Activated CD8-positive, alpha-beta memory T cell treated with anti-CD3 and anti-CD28 coated beads for 4 hours (primary cell): ENCODE results near the gene KIR3DL3.
"Not testable (repeated sequence)": the region's sequence is repeated elsewhere in the genome, so short reads cannot be mapped to it uniquely, and the experiment has no call there.

Source experiments
- DNase-seq, 2 donors: peaks; one replicate each; pipeline ENCODE4 v3.0.0-alpha.2; 2020; ENCODE audit warnings: low read depth in 2 of 2

The KIR3DL3 gene

DNA sequence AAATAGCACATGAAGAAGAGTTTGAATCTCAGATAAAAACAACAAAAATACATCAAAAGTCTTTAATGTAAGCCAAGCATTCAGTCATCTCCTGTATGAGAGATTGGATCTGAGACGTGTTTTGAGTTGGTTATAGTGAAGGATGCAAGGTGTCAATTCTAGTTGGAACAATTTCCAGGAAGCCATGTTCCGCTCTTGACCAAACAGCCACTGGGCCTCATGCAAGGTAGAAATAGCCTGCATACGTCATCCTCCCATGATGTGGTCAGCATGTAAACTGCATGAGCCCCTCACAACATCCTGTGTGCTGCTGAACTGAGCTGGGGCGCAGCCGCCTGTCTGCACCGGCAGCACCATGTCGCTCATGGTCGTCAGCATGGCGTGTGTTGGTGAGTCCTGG, at the start of gene KIR3DL3:
KIR3DL3 (plus strand) TSS at position 301 of the 400 bp plus-strand sequence; CDS start at position 356, 55 bp downstream.
- DNase-seq = no peak

DNA sequence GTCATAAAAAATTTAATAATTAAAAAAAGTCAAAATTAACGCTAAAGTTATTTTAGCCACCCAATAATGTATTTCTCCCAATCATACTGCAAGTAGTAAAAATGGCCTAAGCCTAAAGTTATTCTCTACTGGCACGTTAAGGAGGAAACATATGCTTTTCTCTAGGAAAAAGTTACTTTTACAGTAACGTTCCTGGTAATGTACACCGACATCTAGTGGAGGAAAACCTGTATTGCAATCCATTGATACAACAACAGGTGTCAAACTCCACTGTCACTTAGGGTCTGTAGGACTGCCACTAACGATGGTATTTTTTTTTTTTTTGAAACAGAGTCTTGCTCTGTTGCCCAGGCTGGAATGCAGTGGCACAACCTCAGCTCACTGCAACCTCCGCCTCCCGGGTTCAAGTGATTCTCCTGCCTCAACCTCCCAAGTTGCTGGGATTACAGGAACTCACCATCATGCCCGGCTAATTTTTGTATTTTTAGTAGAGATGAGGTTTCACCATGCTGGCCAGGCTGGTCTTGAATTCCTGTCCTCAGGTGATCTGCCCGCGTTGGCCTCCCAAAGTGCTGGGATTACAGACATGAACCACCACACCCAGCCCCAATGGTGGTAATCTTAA, 47.9 kb upstream of the KIR3DL3 start:
- not testable (repeated sequence) for DNase-seq

DNA sequence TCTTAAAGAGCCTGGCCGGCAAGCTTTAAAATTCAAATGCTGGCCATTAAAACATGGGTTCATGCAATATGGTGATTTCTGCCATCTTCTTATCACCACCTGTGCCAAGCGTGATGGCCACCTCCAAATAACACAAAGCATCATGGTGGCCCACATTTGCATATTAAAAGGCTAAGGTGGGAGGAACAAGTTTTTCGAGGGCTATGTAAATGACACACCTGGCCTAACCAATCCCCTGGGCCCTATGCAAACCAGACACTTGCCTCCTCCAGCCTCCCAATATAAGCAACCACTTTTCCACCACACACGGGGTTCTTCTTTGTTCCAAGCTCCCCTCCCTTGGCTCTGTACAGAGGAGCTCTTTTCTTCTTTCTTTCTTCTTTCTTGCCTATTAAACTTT, 47.0 kb upstream of the KIR3DL3 start:
- DNase-seq = no peak

DNA sequence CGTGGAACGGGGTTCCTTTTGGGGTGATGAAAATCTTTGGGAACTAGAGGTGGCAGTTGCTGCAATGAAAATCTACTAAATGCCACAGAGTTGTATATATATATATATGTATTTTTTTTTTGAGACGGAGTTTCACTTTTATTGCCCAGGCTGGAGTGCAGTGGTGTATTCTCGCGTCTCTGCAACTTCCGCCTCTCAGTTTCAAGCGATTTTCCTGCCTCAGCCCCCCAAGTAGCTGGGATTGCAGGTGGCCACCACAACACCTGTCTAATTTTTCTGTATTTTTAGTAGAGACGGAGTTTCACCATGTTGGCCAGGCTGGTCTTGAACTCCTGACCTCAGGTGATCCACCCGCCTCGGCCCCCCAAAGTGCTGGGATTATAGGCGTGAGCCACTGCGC, 42.6 kb upstream of the KIR3DL3 start:
- not testable (repeated sequence) for DNase-seq

DNA sequence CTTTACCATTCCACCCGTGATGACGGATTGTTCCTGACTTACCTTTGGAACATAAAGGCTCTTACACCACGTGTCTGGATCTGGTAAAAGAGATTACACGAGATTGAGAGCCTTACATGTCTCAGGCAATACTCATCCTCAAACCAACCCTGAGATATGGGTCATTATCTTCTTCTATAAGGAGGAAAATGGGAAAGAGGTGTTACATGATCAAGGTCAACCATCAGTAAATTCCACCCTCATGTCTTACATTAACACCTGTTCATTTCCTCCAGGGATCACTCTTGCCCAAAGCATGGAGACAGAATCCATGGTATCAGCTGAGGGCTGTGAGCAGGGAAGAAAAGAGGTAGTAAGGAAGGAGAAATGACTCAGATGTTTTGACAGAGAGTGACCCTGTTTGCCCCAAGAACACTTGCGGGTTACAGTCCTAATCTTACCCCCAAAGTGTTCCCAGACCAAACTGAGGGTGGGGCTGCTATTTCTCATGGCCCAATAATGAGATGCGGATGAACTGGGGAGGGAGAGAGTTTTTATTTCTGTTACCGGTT, 41.9 kb upstream of the KIR3DL3 start:
- no peak for DNase-seq

DNA sequence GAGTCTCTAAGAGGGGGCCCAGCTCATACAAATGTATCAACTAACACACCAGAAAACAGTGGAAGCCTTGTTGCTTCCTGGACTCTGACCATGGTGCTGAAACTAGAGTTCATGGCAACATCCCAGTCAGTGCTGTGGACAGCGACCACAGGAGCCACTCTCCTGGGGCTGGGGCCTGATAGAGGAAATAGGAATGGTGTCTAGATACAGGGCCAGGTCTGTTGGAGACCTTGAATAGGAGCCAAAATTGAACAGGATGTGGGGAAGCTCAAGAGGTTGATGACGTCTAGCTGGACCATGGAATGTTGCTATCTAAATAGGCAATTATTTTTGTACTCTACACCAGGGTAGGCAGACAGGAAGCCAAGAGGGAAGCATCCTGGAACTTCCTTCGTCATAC, 39.7 kb upstream of the KIR3DL3 start:
- no peak for DNase-seq

DNA sequence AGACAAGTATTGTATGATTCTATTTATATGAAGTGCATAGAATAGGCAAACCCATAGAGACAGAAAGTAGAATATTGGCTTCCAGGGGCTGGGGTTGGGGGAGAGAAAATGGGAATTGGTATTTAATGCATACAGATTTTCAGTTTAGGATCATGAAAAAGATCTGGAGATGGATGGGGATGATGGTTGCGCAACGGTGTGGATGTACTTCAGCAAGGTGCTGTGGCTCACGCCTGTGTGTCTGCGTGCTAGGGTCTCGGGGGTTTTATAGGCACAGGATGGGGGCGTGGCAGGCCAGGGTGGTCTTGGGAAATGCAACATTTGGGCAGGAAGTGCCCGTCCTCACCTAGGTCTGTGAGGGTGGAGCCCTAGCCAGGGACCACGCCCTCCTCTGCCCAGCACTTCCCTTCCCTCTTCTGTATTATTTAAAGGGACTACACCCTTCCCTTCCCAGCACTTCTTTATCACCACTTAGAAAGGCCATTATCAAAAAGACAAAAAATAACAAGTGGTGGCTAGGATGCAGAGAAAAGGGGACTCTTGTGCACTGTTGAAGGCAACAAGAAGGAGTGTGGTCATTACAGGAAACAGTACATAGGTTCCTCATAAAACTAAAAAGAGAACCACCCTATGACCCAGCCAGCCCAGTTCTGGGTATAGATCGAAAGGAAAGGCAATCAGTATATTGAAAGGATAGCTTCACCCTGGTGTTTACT, 32.5 kb upstream of the KIR3DL3 start:
- DNase-seq = no peak

DNA sequence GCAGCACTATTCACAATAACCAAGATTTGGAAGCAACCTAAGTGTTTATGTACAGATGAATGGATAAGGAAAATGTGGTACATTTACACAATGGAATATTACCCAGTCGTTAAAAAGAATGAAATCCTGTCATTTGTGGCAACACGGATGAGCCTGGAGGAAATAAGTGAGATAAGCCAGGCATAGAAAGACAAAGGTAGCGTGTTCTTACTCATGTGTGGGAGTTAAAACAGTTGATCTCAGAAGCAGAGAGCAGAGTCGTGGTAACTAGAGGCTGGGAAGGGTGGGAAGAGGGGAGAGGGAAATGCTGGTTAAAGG, 32.0 kb upstream of the KIR3DL3 start:
- no peak for DNase-seq

DNA sequence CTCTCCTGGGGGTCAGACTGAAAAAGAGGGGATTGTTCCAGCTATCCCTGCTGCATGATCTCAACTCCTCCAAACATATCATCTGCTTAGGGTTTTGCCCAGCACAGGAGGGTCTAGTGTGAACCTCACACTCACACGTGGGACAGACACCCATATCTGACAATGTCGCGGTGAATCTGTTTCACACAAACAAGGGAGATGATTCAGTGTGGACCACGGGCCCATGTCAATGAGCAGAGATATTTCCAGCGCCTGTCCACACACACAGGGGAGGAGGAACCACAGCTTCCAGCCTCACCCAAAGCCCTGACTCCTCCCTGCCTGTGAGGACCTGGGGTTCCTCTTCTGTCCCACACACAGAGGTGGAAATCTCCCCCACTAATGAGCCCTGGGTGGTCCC, 29.6 kb upstream of the KIR3DL3 start:
- no peak for DNase-seq

DNA sequence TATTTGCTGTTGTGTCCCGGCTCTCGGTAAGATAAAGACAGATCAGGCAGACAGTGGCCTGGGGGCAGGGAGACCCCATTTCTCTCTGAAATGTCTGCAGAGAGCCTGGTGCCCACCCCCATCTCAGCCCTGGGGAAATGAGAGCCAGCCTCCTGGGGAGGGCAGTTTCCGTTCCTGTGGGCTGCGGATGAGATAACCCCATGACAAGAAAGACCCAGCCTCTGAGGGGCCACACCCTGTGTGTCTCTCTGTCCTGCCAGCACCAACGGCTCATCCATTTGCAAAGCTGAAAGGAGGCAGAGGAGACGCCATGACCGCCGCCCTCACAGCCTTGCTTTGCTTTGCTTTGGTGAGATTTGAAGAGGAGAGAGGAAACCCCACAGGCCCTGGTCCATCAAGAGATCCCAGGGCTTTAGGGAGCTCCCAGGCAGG, 28.1 kb upstream of the KIR3DL3 start:
- no peak for DNase-seq

DNA sequence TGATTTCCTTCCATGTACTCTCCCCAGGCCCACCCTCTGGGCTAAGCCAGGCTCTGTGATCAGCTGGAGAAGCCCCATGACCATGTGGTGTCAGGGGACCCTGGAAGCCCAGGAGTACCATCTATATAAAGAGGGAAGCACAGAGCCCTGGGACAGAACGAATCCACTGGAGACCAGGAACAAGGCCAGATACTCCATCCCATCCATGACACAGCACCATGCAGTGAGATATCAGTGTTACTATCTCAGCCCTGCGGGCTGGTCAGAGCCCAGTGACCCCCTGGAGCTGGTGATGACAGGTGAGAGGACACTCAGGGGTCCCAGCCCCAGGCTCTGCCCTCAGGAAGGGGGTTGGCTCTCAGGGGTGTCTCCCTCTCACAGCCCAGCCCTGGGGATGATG, 27.5 kb upstream of the KIR3DL3 start:
- DNase-seq = no peak

DNA sequence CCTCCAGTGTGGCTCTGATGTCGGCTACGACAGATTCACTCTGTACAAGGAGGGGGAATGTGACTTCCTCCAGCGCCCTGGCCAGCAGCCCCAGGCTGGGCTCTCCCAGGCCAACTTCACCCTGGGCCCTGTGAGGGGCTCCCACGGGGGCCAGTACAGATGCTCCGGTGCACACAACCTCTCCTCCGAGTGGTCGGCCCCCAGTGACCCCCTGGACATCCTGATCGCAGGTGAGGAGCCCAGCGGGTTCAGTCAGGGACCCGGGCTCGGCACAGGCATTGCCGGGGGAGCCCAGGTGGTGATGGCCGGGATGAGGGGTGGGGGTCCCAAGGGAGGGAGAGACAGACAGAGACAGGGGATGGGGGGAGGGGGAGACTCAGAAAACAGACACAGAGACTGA, 26.5 kb upstream of the KIR3DL3 start:
- DNase-seq = not testable (repeated sequence)

DNA sequence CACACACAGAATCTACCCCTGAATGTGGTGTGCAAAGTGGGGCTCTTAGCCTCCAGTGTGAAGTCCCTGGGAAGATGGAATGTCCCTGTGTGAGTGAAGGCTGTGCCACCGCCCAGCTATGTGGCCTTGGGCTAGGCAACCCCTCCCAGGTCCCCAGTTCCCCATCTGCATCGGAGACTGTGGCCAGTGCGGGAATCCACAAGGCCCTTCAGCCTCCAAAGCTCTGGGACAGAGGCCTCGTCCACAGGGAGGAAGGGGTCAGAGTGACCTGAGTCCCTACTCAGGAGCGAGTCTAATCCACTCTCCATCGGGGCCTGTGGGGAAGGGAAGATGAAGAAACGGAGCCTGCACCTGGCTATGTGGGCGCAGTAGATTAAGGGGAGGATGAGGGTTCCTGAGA, 19.3 kb upstream of the KIR3DL3 start:
- no peak for DNase-seq

DNA sequence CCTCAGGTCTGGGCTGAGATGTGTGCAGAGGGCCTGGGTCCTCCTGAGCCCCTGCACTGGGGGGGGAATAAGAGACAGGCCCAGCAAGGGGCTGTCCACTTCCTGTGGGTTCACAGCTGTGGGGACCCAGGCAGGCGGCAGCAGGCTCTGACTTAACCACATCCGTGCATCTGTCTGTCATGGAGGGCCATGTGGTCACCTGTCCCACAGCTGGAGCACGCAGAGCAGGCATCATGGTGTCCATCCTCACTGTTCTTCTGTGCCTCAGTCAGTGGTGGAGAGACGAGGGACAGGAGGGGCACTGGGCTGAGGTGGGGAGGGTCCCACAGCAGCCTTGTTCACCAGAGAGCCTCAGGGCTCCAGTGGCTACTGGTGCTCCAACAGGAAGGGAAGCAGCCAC, 16.3 kb upstream of the KIR3DL3 start:
- no peak for DNase-seq

DNA sequence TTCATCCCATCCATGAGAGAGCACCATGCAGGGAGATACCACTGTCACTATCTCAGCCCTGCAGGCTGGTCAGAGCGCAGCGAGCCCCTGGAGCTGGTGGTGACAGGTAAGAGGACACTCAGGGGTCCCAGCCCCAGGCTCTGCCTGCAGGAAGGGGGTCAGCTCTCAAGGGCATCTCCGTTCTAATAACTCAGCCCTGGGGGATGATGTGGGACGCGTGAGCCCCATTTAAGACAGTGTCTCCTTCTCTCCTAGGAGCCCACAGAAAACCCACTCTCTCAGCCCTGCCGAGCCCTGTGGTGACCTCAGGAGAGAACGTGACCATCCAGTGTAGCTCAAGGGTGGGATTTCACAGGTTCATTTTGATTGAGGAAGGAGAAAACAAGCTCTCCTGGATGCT, 15.5 kb upstream of the KIR3DL3 start:
- no peak for DNase-seq

DNA sequence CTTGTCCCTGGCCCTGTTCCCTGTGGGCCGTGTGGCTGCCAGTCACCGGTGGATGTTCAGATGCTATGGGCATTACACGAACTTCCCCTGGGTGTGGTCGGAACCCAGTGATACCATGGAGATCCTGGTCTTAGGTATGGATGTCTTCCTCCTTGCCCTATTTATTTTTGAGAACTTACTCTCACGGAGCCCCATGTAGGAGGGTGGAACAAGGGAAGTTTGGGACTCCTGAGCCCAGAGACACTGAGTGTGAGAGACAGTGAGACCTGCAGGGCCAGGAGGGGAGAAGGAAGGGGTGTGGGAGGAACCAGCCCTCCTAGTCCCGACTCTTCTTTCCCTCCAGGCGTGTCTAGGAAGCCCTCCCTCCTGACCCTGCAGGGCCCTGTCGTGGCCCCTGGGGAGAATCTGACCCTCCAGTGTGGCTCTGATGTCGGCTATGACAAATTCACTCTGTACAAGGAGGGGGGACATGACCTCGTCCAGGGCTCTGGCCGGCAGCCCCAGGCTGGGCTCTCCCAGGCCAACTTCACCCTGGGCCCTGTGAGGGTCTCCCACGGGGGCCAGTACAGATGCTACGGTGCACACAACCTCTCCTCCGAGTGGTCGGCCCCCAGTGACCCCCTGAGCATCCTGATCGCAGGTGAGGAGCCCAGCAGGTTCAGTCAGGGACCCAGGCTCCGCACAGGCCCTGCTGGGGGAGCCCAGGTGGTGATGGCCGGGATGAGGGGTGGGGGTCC, 14.9 kb upstream of the KIR3DL3 start:
- no peak for DNase-seq

DNA sequence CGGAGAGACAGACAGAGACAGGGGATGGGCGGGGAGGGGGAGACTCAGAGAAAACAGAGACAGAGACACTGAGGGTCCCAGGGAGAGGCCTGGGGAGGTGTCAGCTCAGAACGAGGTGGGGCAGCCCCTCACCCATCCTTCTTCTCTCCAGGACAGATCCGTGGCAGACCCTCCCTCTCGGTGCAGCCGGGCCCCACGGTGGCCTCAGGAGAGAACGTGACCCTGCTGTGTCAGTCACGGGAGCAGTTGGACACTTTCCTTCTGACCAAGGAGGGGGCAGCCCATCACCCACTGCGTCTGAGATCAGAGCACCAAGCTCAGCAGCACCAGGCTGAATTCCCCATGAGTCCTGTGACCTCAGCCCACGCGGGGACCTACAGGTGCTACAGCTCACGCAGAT, 14.3 kb upstream of the KIR3DL3 start:
- DNase-seq = not testable (repeated sequence)

DNA sequence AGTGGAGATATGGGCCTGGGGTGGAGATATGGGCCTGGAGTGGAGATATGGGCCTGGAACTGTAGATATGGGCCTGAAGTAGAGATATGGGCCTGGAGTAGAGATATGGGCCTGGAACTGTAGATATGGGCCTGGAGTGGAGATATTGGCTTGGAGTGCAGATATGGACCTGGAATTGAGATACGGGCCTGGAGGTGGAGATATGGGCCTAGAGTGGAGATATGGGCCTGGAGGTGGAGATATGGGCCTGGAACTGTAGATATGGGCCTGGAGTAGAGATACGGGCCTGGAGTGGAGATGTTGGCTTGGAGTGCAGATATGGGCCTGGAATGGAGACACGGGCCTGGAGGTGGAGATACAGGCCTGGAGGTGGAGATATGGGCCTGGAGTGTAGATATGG, 402 bp downstream of the KIR3DL3 start:
- no peak for DNase-seq

DNA sequence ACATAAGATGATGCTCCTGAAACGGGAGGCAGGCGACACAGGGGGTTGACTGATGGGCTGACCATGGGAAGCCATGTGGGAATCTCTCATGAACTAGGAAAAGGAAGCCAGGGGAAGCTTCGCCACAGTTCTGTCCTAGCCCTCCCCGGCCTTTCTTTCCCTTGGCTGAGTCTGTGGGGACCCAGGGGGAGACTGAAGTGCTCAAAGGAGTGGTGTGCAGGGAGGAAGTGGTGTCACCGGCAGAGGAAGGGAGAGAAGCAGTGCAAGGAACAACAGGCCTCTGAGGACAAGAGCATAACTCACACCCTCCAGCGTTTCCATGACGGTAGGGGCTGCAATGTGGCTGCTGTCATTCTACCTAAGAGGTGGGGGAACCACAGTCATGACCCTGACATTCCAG, 1.1 kb downstream of the KIR3DL3 start:
- DNase-seq = no peak

DNA sequence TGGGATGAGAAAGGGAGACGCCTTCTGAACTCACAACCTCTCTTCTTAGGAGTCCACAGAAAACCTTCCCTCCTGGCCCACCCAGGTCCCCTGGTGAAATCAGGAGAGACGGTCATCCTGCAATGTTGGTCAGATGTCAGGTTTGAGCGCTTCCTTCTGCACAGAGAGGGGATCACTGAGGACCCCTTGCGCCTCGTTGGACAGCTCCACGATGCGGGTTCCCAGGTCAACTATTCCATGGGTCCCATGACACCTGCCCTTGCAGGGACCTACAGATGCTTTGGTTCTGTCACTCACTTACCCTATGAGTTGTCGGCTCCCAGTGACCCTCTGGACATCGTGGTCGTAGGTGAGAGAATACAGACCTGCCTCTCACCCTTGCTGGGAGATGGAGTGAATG, 3.3 kb downstream of the KIR3DL3 start:
- no peak for DNase-seq

DNA sequence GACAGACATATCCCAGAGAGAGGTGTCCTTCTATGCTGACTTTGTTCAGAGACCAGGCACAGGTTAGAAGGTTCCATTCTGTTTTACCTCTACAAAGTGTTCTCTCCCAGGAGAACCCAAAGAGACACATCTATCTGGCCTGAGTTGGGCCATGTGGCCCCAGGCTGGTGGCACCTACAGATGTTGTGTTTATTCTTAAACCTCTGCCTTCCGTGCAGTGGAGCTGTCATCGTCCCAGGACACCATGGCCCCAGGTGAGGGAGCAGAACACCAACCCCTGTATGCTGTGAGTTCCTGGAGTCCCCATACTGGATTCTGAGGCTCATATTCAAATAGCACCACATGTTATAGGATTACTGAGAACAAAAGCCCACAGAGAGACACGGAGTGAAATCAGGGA, 3.9 kb downstream of the KIR3DL3 start:
- no peak for DNase-seq

DNA sequence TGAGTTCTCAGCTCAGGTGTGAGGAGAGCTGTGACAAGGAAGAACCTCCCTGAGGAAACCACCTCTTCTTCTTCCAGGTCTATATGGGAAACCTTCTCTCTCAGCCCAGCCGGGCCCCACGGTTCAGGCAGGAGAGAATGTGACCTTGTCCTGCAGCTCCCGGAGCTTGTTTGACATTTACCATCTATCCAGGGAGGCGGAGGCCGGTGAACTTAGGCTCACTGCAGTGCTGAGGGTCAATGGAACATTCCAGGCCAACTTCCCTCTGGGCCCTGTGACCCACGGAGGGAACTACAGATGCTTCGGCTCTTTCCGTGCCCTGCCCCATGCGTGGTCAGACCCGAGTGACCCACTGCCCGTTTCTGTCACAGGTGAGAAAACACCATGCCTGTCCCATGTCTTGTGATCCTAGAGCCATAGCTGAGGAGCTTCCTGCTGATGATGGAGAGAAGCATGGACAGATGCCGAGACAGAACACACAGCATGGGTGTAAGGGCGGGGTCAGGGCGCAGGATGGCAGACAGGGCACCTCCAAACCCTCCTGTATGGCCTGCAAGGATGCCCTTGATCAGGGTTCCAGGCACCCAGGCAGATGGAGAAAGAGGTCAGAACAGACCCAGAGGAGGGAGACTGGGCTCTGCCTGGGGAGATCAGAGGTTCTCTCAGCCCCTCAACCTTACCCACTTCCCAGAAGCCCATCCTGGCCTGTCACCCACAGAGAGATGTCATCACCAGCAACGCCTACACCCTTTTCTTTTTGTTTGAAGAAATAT, 5.4 kb downstream of the KIR3DL3 start:
- DNase-seq = no peak
